GM19023 (cell line): Measurements from ENCODE around the gene DDX31.

Experiments
- ATAC-seq: cut with Tn5 transposase; IDR thresholded peaks from one replicate; pipeline ENCODE4 v1.9.1; 2021; ENCODE audit warnings: mild to moderate bottlenecking, moderate library complexity; ENCODE audit not compliant: unreplicated experiment

DDX31 gene

GRCh38 chr9:132674485-132674884 is 4.7 kb upstream of the DDX31 start:
- no peak for ATAC-seq

- no peak for ATAC-seq
Observed at GRCh38 chr9:132673355-132673754, 3.6 kb upstream of the DDX31 start.

- ATAC-seq, result no peak
Observed at GRCh38 chr9:132672413-132672690, 2.6 kb upstream of the DDX31 start.

- no peak for ATAC-seq
Observed at GRCh38 chr9:132671620-132672412, 2.0 kb upstream of the DDX31 start.

- peak; percentile 57 for ATAC-seq
Observed at GRCh38 chr9:132670457-132671391, 941 bp upstream of the DDX31 start, which contains the start of gene GTF3C4. TSS of gene GTF3C4 (plus strand) at chr9:132670464. CDS start at chr9:132670599, 135 bp downstream.

- no peak for ATAC-seq
Observed at GRCh38 chr9:132669319-132669697, 475 bp downstream of the DDX31 start.

GRCh38 chr9:132663851-132664250 is 5.9 kb downstream of the DDX31 start:
- no peak for ATAC-seq

GRCh38 chr9:132663117-132663516 is 6.7 kb downstream of the DDX31 start:
- no peak for ATAC-seq

- no peak for ATAC-seq
Observed at GRCh38 chr9:132662152-132662945, 7.4 kb downstream of the DDX31 start.

- no peak for ATAC-seq
Observed at GRCh38 chr9:132656299-132656698, 13.5 kb downstream of the DDX31 start.

- no peak for ATAC-seq
Observed at GRCh38 chr9:132651259-132651658, 18.5 kb downstream of the DDX31 start.

- ATAC-seq, result no peak
Observed at GRCh38 chr9:132648685-132649084, 21.1 kb downstream of the DDX31 start.

GRCh38 chr9:132648283-132648682 is 21.5 kb downstream of the DDX31 start:
- no peak for ATAC-seq

- no peak for ATAC-seq
Observed at GRCh38 chr9:132647806-132648205, 22.0 kb downstream of the DDX31 start.

GRCh38 chr9:132647355-132647754 is 22.4 kb downstream of the DDX31 start:
- ATAC-seq, result no peak

GRCh38 chr9:132646726-132647125 is 23.1 kb downstream of the DDX31 start:
- ATAC-seq, result no peak

GRCh38 chr9:132645711-132646110 is 24.1 kb downstream of the DDX31 start:
- ATAC-seq, result no peak

GRCh38 chr9:132645306-132645705 is 24.5 kb downstream of the DDX31 start:
- no peak for ATAC-seq

GRCh38 chr9:132644251-132644650 is 25.5 kb downstream of the DDX31 start:
- ATAC-seq, result no peak

GRCh38 chr9:132641216-132641615 is 28.6 kb downstream of the DDX31 start:
- ATAC-seq, result no peak

- ATAC-seq, result no peak
Observed at GRCh38 chr9:132639322-132639721, 30.5 kb downstream of the DDX31 start.
